Upper lobe of left lung (tissue), 6 donors: Measurements from ENCODE around the gene PARD6A. TPM values are rescaled to one million over a fixed set of nuclear protein-coding genes. Genes with fewer than 3 reads are reported as not detected.

Source experiments
- ATAC-seq, 2 donors: fragments of 200-7000 bp; cut with Tn5 transposase; one replicate each; pipeline ENCODE4 v1.9.1; 2022; ENCODE audit warnings: mild to moderate bottlenecking in 2 of 2, moderate library complexity in 2 of 2; ENCODE audit not compliant: low FRiP score in 2 of 2
- DNase-seq, 2 donors: peaks; one replicate each; pipeline ENCODE4 v3.0.0-alpha.2; 2019 to 2020
- H3K27ac ChIP-seq, 4 donors: fragments of 200-600 bp; sonication (generic); one replicate each; pipeline ENCODE4 v1.5.1; 2016 to 2019
- H3K27me3 ChIP-seq, 4 donors: fragments of 200-600 bp; sonication (generic); one replicate each; pipeline ENCODE4 v1.5.1; 2017 to 2019
- H3K36me3 ChIP-seq, 4 donors: fragments of 200-600 bp; sonication (generic); one replicate each; pipeline ENCODE4 v1.5.1; 2016 to 2019
- H3K4me1 ChIP-seq, 4 donors: fragments of 200-600 bp; sonication (generic); one replicate each; pipeline ENCODE4 v1.5.1; 2018 to 2019
- H3K4me3 ChIP-seq, 4 donors: fragments of 200-600 bp; sonication (generic); one replicate each; pipeline ENCODE4 v1.5.1; 2017 to 2019; ENCODE audit warnings: mild to moderate bottlenecking in 2 of 4, moderate library complexity in 1 of 4
- H3K9me3 ChIP-seq, 4 donors: fragments of 200-600 bp; sonication (generic); one replicate each; pipeline ENCODE4 v1.5.1; 2018 to 2019
- EP300 ChIP-seq, 4 donors: sonication (generic); formaldehyde crosslinking; IDR thresholded peaks; one replicate each; pipeline ENCODE4 v1.5.1; 2017; ENCODE audit warnings: antibody characterized with exemption in 4 of 4, control low read depth in 2 of 4
- POLR2A ChIP-seq, 4 donors: fragments of 450-650 bp; IDR thresholded peaks; one replicate each; pipeline ENCODE4 v1.5.1; 2016 to 2017; ENCODE audit warnings: antibody characterized with exemption in 4 of 4, mild to moderate bottlenecking in 2 of 4
- POLR2AphosphoS5 ChIP-seq, 2 donors: sonication (generic); formaldehyde crosslinking; IDR thresholded peaks; one replicate each; pipeline ENCODE4 v1.5.1; 2017; ENCODE audit warnings: antibody characterized with exemption in 2 of 2
- WGBS, 2 donors: methylation state at CpG; one replicate each; pipeline ENCODE4 v1.1.5; 2017 to 2018; 5-methylcytosine and 5-hydroxymethylcytosine counted together
- total RNA-seq, 6 donors: library from RNA; depleted of rRNA in 4 of 6; stranded (reverse); fragments of >200 nt in 4 of 6; gene quantifications; one replicate each; pipeline versions ENCODE4 v1.1.0 to v1.2.1, GENCODE V29; 2016 to 2021
- TF ChIP-seq, protein P1 (sequence below), 6 experiments: fragments of 450-650 bp in 4 of 6; fragments of 200-600 bp in 2 of 6; sonication (generic) in 2 of 6; IDR thresholded peaks; one replicate each; pipeline ENCODE4 v1.5.1; 2016 to 2019; ENCODE audit warnings: antibody characterized with exemption in 6 of 6
- donor health status: DM: no; HTN: no; CAD: no; lungs with moderate emphysema.
- donor health status: DM: no; HTN: yes; CAD: no; lungs with severe emphysema.

The PARD6A gene
- total RNA-seq, 6 donors from 2014 or later = 2.1 to 9.3 (median 6.6) TPM

DNA sequence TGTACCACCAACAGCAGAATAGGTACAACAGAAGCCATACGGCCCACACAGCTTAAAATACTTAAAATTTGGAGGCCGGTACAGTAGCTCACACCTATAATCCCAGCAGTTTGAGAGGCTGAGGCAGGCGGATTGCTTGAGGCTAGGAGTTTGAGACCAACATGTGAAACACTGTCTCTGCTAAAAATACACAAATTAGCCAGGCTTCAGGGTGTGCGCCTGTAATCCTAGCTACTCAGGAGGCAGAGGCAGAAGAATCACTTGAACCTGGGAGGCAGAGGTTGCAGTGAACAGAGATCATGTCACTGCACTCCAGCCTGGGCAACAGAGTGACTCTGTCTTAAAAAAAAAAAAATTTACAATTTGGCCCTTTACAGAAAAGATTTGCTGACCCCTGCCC lies 41.4 kb downstream of the PARD6A start:
- no peak for ATAC-seq
- Histone ChIP-seq H3K27me3 (no peaks in the 10 kb centered on the region), H3K9me3 (peaks cover 0 to 3% (median 0%) of the 10 kb centered on the region in 4 donors), H3K4me1 (peaks cover 0 to 3% (median 0%) of the 10 kb centered on the region in 4 donors), H3K4me3 (no peak overlapping the region), H3K27ac (no peak overlapping the region), H3K36me3 (peaks cover 0 to 5% (median 0%) of the 10 kb centered on the region in 4 donors)
- WGBS, 2 donors = 95 to 98% methylated on average over 4 of the region's 4 CpGs
- DNase-seq = no peak
- TF ChIP-seq, protein P1, sequence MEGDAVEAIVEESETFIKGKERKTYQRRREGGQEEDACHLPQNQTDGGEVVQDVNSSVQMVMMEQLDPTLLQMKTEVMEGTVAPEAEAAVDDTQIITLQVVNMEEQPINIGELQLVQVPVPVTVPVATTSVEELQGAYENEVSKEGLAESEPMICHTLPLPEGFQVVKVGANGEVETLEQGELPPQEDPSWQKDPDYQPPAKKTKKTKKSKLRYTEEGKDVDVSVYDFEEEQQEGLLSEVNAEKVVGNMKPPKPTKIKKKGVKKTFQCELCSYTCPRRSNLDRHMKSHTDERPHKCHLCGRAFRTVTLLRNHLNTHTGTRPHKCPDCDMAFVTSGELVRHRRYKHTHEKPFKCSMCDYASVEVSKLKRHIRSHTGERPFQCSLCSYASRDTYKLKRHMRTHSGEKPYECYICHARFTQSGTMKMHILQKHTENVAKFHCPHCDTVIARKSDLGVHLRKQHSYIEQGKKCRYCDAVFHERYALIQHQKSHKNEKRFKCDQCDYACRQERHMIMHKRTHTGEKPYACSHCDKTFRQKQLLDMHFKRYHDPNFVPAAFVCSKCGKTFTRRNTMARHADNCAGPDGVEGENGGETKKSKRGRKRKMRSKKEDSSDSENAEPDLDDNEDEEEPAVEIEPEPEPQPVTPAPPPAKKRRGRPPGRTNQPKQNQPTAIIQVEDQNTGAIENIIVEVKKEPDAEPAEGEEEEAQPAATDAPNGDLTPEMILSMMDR (IDR thresholded peaks at IDR 0.05) = no peak
- no peak for TF ChIP-seq EP300 (IDR thresholded peaks at IDR 0.05)
- no peak for TF ChIP-seq POLR2A (IDR thresholded peaks at IDR 0.05)
- no peak for TF ChIP-seq POLR2AphosphoS5 (IDR thresholded peaks at IDR 0.05)

DNA sequence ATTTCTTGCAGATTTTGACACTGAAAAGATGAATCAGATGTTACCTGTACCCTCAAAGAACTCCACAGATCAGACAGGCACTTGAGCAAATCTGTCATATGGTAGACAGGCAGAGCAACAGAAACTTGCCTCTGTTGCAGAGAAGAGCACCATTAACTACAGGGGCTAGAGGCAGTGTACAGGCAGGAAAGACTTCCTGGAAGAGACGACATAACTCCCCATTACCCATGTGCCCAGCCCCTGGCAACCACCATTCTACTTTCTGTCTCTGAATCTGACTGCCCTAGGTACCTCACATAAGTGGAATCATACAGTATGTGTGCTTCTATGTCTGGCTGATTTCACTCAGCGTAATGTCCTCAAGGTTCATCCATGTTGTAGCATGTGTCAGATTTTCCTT lies 42.9 kb downstream of the PARD6A start:
- DNase-seq (no peak), ATAC-seq (no peak)
- Histone ChIP-seq H3K27ac (no peak overlapping the region), H3K4me1 (peaks cover 0 to 3% (median 3%) of the 10 kb centered on the region in 4 donors), H3K27me3 (no peaks in the 10 kb centered on the region), H3K36me3 (peaks cover 0 to 1% (median 0%) of the 10 kb centered on the region in 4 donors), H3K4me3 (no peak overlapping the region), H3K9me3 (peaks cover 0 to 3% (median 0%) of the 10 kb centered on the region in 4 donors)
- WGBS, 2 donors = 69 to 74% methylated on average over 2 of the region's 2 CpGs
- TF ChIP-seq, protein P1 (IDR thresholded peaks at IDR 0.05) = no peak
- TF ChIP-seq POLR2A (IDR thresholded peaks at IDR 0.05) (no peak), EP300 (IDR thresholded peaks at IDR 0.05) (no peak), POLR2AphosphoS5 (IDR thresholded peaks at IDR 0.05) (no peak)

DNA sequence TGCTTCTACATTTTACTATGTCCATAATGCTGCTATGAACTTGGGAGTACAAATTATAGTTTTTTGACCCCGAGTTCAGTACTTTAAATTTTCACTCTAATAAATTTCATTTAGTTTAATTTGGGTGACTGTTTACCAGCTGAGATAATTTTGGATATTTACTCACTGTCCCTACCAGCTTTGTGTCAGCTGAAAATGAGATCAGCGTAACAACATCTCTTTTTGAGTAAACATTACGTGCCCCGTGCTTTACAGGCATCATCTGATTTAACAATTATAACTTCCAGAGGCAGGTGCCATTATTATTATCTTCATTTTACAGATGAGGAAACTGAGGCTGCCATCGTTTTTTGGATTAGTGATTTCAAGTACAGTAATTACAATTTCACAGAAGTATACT lies 43.4 kb downstream of the PARD6A start:
- ATAC-seq (no peak), DNase-seq (no peak)
- Histone ChIP-seq H3K4me3 (no peak overlapping the region), H3K9me3 (peaks cover 0 to 3% (median 0%) of the 10 kb centered on the region in 4 donors), H3K4me1 (peaks cover 0 to 7% (median 4%) of the 10 kb centered on the region in 4 donors), H3K27ac (no peak overlapping the region), H3K27me3 (no peaks in the 10 kb centered on the region), H3K36me3 (no peaks in the 10 kb centered on the region)
- 85 to 87% methylated on average over 5 of the region's 5 CpGs for WGBS, 2 donors
- TF ChIP-seq, protein P1 (IDR thresholded peaks at IDR 0.05) = no peak
- TF ChIP-seq POLR2AphosphoS5 (IDR thresholded peaks at IDR 0.05) (no peak), POLR2A (IDR thresholded peaks at IDR 0.05) (no peak), EP300 (IDR thresholded peaks at IDR 0.05) (no peak)

DNA sequence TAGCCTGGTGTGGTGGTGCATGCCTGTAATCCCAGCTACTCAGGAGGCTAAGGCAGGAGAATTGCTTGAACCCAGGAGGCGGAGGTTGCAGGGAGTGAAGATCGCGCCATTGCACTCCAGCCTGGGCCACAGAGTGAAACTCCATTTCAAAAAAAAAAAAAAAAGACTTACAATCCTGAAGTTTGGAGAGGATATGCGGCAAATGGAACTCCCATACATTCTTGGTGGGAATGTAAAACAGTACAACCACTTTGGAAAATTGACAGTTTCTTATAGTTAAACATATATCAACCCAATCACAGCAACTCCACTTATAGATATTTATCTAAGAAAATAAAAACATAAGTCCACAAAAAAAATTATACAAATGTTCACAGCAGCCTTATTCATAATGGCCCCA lies 46.5 kb downstream of the PARD6A start:
- 96 to 98% methylated on average over 4 of the region's 4 CpGs for WGBS, 2 donors
- H3K4me3 ChIP-seq = no peak overlapping the region
- no peaks in the 10 kb centered on the region for H3K9me3 ChIP-seq
- no peak overlapping the region for H3K27ac ChIP-seq
- TF ChIP-seq, protein P1 (IDR thresholded peaks at IDR 0.05) = no peak
- TF ChIP-seq EP300 (IDR thresholded peaks at IDR 0.05) (no peak), POLR2A (IDR thresholded peaks at IDR 0.05) (no peak), POLR2AphosphoS5 (IDR thresholded peaks at IDR 0.05) (no peak)
- H3K36me3 ChIP-seq = no peaks in the 10 kb centered on the region
- peaks cover 0 to 7% (median 4%) of the 10 kb centered on the region in 4 donors for H3K4me1 ChIP-seq
- no peak for DNase-seq
- ATAC-seq = no peak
- H3K27me3 ChIP-seq = no peaks in the 10 kb centered on the region

DNA sequence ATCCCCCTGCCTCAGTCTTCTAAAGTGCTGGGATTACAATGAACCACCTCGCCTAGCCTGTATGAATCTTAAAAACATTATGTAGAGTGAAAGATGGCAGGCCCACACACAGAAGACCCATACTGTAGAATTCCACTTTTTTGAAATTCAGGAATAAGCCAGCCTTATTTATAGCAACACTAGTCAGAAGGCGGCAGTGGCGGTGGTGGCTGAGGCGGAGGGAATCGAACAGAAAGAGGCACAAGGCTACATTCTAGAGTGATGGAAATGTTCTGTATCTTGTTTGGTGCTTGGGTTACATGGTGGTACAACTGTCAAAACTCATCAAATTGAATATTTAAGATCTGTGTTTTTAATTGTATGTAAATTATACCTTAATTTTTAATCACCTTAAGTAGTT lies 47.0 kb downstream of the PARD6A start:
- no peak for TF ChIP-seq POLR2A (IDR thresholded peaks at IDR 0.05)
- no peak for TF ChIP-seq POLR2AphosphoS5 (IDR thresholded peaks at IDR 0.05)
- Histone ChIP-seq H3K36me3 (no peaks in the 10 kb centered on the region), H3K27me3 (no peaks in the 10 kb centered on the region), H3K27ac (no peak overlapping the region), H3K4me1 (peaks cover 0 to 7% (median 4%) of the 10 kb centered on the region in 4 donors), H3K9me3 (no peaks in the 10 kb centered on the region), H3K4me3 (no peak overlapping the region)
- no peak for ATAC-seq
- 96 to 99% methylated on average over 5 of the region's 5 CpGs for WGBS, 2 donors
- no peak for DNase-seq
